OCI-LY1 (cell line): ENCODE measurements around the gene NID1.

Experiments
- H2AFZ ChIP-seq: fragments of 200-600 bp; sonication (generic), shearing (Covaris generic); 2 replicates; pipeline ENCODE4 v1.6.0; 2014; ENCODE audit warnings: antibody characterized with exemption, mild to moderate bottlenecking, low read length
- H3F3A ChIP-seq: fragments of 200-600 bp; sonication (generic), shearing (Covaris generic); 2 replicates; pipeline ENCODE4 v1.6.0; 2014; ENCODE audit warnings: mild to moderate bottlenecking, antibody characterized with exemption, low read length, moderate library complexity; ENCODE audit not compliant: insufficient read depth
- H3K27ac ChIP-seq: fragments of 200-600 bp; sonication (generic); 2 replicates; pipeline ENCODE4 v1.5.1; 2014; ENCODE audit warnings: low read length, mixed run types, mild to moderate bottlenecking, low read depth; ENCODE audit not compliant: poor library complexity, severe bottlenecking
- H3K27me3 ChIP-seq: fragments of 200-600 bp; sonication (generic); 2 replicates; pipeline ENCODE4 v1.6.0; 2014; ENCODE audit warnings: antibody characterized with exemption, mild to moderate bottlenecking, low read length, moderate library complexity; ENCODE audit not compliant: insufficient read depth
- H3K36me3 ChIP-seq: fragments of 200-600 bp; sonication (generic); 2 replicates; pipeline ENCODE4 v1.6.1; 2014; ENCODE audit warnings: mild to moderate bottlenecking, antibody characterized with exemption, low read length, moderate library complexity, mixed read lengths; ENCODE audit not compliant: insufficient read depth
- H3K4me1 ChIP-seq: fragments of 200-600 bp; sonication (generic); 2 replicates; pipeline ENCODE4 v1.5.1; 2014; ENCODE audit warnings: mild to moderate bottlenecking, low read length, moderate library complexity; ENCODE audit not compliant: insufficient read depth, severe bottlenecking
- H3K4me2 ChIP-seq: fragments of 200-600 bp; sonication (generic), shearing (Covaris generic); 2 replicates; pipeline ENCODE4 v1.6.1; 2014; ENCODE audit warnings: low read length
- H3K4me3 ChIP-seq: fragments of 200-600 bp; sonication (generic); 2 replicates; pipeline ENCODE4 v1.5.1; 2014; ENCODE audit warnings: low read length, low read depth, mild to moderate bottlenecking, mixed read lengths; ENCODE audit not compliant: poor library complexity, severe bottlenecking
- H3K79me2 ChIP-seq: fragments of 200-600 bp; shearing (Covaris generic); 2 replicates; pipeline ENCODE4 v1.6.1; 2016; ENCODE audit warnings: mixed run types, low read length, mixed read lengths; ENCODE audit not compliant: insufficient read depth
- H3K9ac ChIP-seq: fragments of 200-600 bp; sonication (generic), shearing (Covaris generic); 2 replicates; pipeline ENCODE4 v1.6.1; 2014; ENCODE audit warnings: mild to moderate bottlenecking, low read length, mixed read lengths
- H3K9me2 ChIP-seq: fragments of 200-600 bp; sonication (generic), shearing (Covaris generic); 2 replicates; pipeline ENCODE4 v1.6.1; 2014; ENCODE audit warnings: low read depth, mild to moderate bottlenecking, low read length, mixed read lengths
- H3K9me3 ChIP-seq: fragments of 200-600 bp; shearing (Covaris generic); 2 replicates; pipeline ENCODE4 v1.6.1; 2014; ENCODE audit warnings: low read length, mixed read lengths
- H4K20me1 ChIP-seq: fragments of 200-600 bp; sonication (generic), shearing (Covaris generic); 2 replicates; pipeline ENCODE4 v1.6.0; 2016; ENCODE audit warnings: mild to moderate bottlenecking, low read length; ENCODE audit not compliant: insufficient read depth
- EZH2 ChIP-seq: fragments of 200-600 bp; sonication (generic), shearing (Covaris generic); IDR thresholded peaks from 2 replicates; pipeline ENCODE4 v1.8.0; 2017; ENCODE audit warnings: borderline replicate concordance, mixed run types, mild to moderate bottlenecking, antibody characterized with exemption, low read length, moderate library complexity, mixed read lengths
- TF ChIP-seq, protein P1 (sequence below): fragments of 200-600 bp; sonication (generic), shearing (Covaris generic); IDR thresholded peaks from 2 replicates; pipeline ENCODE4 v1.5.1; 2017; ENCODE audit warnings: mild to moderate bottlenecking, antibody characterized with exemption, low read length, moderate library complexity, mixed read lengths

NID1 gene

DNA sequence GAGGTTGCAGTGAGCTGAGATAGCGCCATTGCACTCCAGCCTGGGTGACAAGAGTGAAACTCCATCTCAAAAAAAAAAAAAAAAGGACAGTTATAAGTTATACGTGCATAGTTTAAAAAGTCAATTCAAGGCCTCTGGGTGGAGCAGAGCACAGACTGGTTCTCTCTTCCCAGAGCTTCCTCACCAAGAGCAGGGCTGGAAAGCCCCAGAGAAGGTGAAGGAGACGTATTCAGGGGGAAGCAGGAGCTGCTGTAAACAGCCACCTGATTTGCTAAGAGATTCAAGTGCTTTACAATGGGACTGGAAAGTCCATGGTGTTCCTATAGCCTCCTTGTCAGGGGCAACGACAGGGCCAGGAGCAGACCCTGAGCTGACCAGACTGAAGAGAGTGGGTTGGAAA, 113.2 kb downstream of the NID1 start:
- Histone ChIP-seq H3K9ac (no peak overlapping the region), H3K4me2 (no peak overlapping the region), H2AFZ (no peak overlapping the region), H3F3A (no peaks in the 10 kb centered on the region), H3K79me2 (no peaks in the 10 kb centered on the region), H4K20me1 (no peaks in the 10 kb centered on the region), H3K4me1 (peaks cover 11% of the 10 kb centered on the region), H3K9me3 (no peaks in the 10 kb centered on the region), H3K4me3 (no peak overlapping the region), H3K9me2 (no peaks in the 10 kb centered on the region), H3K27ac (no peak overlapping the region), H3K36me3 (no peaks in the 10 kb centered on the region), H3K27me3 (no peaks in the 10 kb centered on the region)
- TF ChIP-seq EZH2, result no peak
- TF ChIP-seq, protein P1, sequence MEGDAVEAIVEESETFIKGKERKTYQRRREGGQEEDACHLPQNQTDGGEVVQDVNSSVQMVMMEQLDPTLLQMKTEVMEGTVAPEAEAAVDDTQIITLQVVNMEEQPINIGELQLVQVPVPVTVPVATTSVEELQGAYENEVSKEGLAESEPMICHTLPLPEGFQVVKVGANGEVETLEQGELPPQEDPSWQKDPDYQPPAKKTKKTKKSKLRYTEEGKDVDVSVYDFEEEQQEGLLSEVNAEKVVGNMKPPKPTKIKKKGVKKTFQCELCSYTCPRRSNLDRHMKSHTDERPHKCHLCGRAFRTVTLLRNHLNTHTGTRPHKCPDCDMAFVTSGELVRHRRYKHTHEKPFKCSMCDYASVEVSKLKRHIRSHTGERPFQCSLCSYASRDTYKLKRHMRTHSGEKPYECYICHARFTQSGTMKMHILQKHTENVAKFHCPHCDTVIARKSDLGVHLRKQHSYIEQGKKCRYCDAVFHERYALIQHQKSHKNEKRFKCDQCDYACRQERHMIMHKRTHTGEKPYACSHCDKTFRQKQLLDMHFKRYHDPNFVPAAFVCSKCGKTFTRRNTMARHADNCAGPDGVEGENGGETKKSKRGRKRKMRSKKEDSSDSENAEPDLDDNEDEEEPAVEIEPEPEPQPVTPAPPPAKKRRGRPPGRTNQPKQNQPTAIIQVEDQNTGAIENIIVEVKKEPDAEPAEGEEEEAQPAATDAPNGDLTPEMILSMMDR, result no peak

DNA sequence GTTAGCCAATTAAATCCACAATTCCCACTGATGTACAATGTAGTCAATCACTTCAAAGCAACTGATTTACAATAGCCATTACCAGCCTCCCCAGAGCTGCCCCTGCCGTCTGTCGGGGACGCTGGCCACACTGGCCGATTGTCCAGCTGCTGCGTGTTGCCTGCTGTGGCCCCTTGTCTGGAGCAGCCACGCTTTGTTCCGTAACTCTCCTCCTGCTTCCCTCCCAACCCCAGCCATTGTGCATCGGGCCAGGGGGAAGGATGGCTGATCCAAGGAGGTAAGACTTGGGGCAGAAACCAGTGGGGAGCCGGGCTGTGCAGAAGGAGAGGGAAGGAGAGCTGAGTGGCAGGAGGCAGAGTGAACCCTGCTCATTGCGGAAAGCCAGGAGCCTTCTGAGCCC, 114.6 kb downstream of the NID1 start:
- Histone ChIP-seq H3K27me3 (no peaks in the 10 kb centered on the region), H3K27ac (no peak overlapping the region), H3K4me1 (peaks cover 11% of the 10 kb centered on the region), H3K4me3 (no peak overlapping the region), H3K9me2 (no peaks in the 10 kb centered on the region), H3K79me2 (no peaks in the 10 kb centered on the region), H2AFZ (no peak overlapping the region), H3K9ac (no peak overlapping the region), H4K20me1 (no peaks in the 10 kb centered on the region), H3K9me3 (no peaks in the 10 kb centered on the region), H3K4me2 (no peak overlapping the region), H3K36me3 (no peaks in the 10 kb centered on the region), H3F3A (no peaks in the 10 kb centered on the region)
- TF ChIP-seq, protein P1, result no peak
- TF ChIP-seq EZH2, result no peak

DNA sequence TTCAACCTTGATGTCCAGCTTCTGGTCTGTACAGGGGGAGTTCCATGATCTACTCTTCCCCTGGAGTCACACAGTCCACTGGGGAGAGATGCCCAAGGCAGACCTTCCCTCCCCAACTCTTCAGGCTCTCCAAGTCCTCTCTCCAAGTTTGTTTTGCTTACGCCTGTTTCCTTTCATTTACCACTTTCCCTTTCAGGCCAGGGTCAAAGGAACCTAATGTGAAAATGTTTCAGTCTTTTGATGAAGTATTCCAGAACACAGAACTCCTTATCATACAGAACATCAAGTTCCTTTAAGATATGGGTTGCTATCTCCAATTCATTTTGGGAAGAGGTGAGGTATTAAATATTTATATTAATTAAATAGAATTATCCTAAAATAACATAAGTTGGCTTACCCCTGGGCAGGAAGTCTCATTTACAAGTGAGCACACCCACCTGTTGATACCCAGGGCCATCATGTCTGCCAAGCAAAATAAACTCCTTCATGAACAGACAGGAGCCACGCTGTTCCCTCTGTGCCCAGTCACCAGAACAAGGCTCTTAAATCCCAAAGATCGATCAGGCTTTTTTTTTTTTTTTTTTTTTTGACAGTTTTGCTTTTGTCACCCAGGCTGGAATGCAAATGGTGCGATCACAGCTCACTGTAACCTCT, 116.0 kb downstream of the NID1 start:
- no peaks in the 10 kb centered on the region for H3K27me3 ChIP-seq
- H3K27ac ChIP-seq, result no peak overlapping the region
- no peaks in the 10 kb centered on the region for H3F3A ChIP-seq
- H3K4me3 ChIP-seq, result no peak overlapping the region
- no peaks in the 10 kb centered on the region for H3K4me1 ChIP-seq
- no peaks in the 10 kb centered on the region for H3K9me2 ChIP-seq
- no peaks in the 10 kb centered on the region for H4K20me1 ChIP-seq
- H3K36me3 ChIP-seq, result no peaks in the 10 kb centered on the region
- no peaks in the 10 kb centered on the region for H3K9me3 ChIP-seq
- H3K9ac ChIP-seq, result no peak overlapping the region
- no peak overlapping the region for H3K4me2 ChIP-seq
- no peak overlapping the region for H2AFZ ChIP-seq
- TF ChIP-seq, protein P1, result no peak
- TF ChIP-seq EZH2, result no peak
- H3K79me2 ChIP-seq, result no peaks in the 10 kb centered on the region
